ENCODE results near the gene GABRG3. TPM values are rescaled to one million over a fixed set of nuclear protein-coding genes. Genes with fewer than 3 reads are reported as not detected.

GABRG3 gene
- total and polyA plus RNA-seq, 9 of the 15 experiments (the other 6 are each of a cell fraction or from before 2014, with no cell fraction given): 4.0 to 15.1 (median 11.2) TPM

GRCh38 chr15:27491666-27492621 is 521.0 kb downstream of the GABRG3 start:
- no TSS peak for BruUV-seq (replicated peaks)
- H3K4me1 ChIP-seq (replicated peaks in 1 of 2; ENCODE audit: control insufficient read depth in 2 of 2, insufficient read depth in 2 of 2, low read length in 2 of 2): peaks cover 0 to 5% of the 10 kb centered on the region in 2 experiments; a peak in 1 of 5 replicates
- no peak overlapping the region for H3K27ac ChIP-seq (ENCODE audit: extremely low read depth, low read depth, low read length)
- no peaks in the 10 kb centered on the region for H3K79me2 ChIP-seq (ENCODE audit: control insufficient read depth, insufficient read depth, low read length)
- H3K36me3 ChIP-seq (ENCODE audit: control insufficient read depth, insufficient read depth, low read length): no peaks in the 10 kb centered on the region
- in situ Hi-C loops (cut with MboI): no loop called here
- DNase-seq (ENCODE audit: extremely low read depth in 1 of 4, low spot score in 3 of 4) (no peak), ATAC-seq (no peak), FAIRE-seq (no peak)
- no peaks in the 10 kb centered on the region for H3K9me3 ChIP-seq (replicated peaks; ENCODE audit: control insufficient read depth, insufficient read depth, low read depth, low read length)
- WGBS (ENCODE audit: insufficient coverage, low coverage, missing lambda C conversion rate): 47% methylated on average over 10 of the region's 10 CpGs
- no peaks in the 10 kb centered on the region for H3K9me1 ChIP-seq (ENCODE audit: control insufficient read depth, insufficient read depth, low read length)
- H2AFZ ChIP-seq (ENCODE audit: low read depth, low read length): no peak overlapping the region
- no peaks in the 10 kb centered on the region for H3K27me3 ChIP-seq (ENCODE audit: control insufficient read depth in 2 of 2, insufficient read depth in 2 of 2, low read length in 2 of 2)
- intact Hi-C loops (cut with micrococcal nuclease): no loop called here
- no peaks in the 10 kb centered on the region for H4K20me1 ChIP-seq (replicated peaks; ENCODE audit: control insufficient read depth, insufficient read depth, low read length)
- no peak overlapping the region for H3K9ac ChIP-seq (ENCODE audit: insufficient read depth in 1 of 2, low read depth in 2 of 2, low read length in 2 of 2)
- CTCF ChIA-PET (ENCODE audit: low intra/inter-chr PET ratio): no interaction called here
- no peak overlapping the region for H3K4me2 ChIP-seq (ENCODE audit: insufficient read depth, low read length)
- POLR2A ChIA-PET: interaction anchor here (0.7 kb wide), 1 partner anchor 1785 kb away, joined by 3 read pairs; no protein-coding TSS in a partner anchor
- no peak overlapping the region for H3K4me3 ChIP-seq
- TF ChIP-seq CREB3L1 (IDR thresholded peaks at IDR 0.05; ENCODE audit: borderline replicate concordance, low read depth): no peak
- no peak for TF ChIP-seq CREM (IDR thresholded peaks at IDR 0.05; ENCODE audit: low read depth)
- TF ChIP-seq SIRT6 (IDR thresholded peaks at IDR 0.05; ENCODE audit: low read depth, low read length): no peak
- TF ChIP-seq ZNF780A (CRISPR knock-in tag; IDR thresholded peaks at IDR 0.05): no peak
- no peak for TF ChIP-seq ZNF384 (IDR thresholded peaks at IDR 0.05; ENCODE audit: low read depth, low read length)

All from K562 (cell line).